Midbrain (tissue), 1 donor: ENCODE measurements around the gene EFL1.
"Not testable (repeated sequence)": the region's sequence is repeated elsewhere in the genome, so short reads cannot be mapped to it uniquely, and the experiment has no call there.

Source experiments
- DNase-seq: peaks from one replicate; lab custom pipeline; 2025; lab: John Stamatoyannopoulos, UW

The EFL1 gene

GRCh38 chr15:82197733-82198594, 64.6 kb downstream of the EFL1 start:
- DNase-seq: peak; percentile 85

GRCh38 chr15:82196353-82196752, 66.2 kb downstream of the EFL1 start:
- DNase-seq: no peak

GRCh38 chr15:82195818-82196217, 66.7 kb downstream of the EFL1 start:
- DNase-seq: not testable (repeated sequence)

GRCh38 chr15:82194488-82194887, 68.0 kb downstream of the EFL1 start:
- not testable (repeated sequence) for DNase-seq

GRCh38 chr15:82193435-82193834, 69.1 kb downstream of the EFL1 start:
- DNase-seq: not testable (repeated sequence)

GRCh38 chr15:82192394-82192793, 70.1 kb downstream of the EFL1 start:
- not testable (repeated sequence) for DNase-seq

- DNase-seq: no peak
Measured at GRCh38 chr15:82186719-82187406, 75.7 kb downstream of the EFL1 start.

GRCh38 chr15:82186161-82186560, 76.4 kb downstream of the EFL1 start:
- DNase-seq: no peak

GRCh38 chr15:82184776-82185175, 77.8 kb downstream of the EFL1 start:
- peak; percentile 20 for DNase-seq

GRCh38 chr15:82184355-82184754, 78.2 kb downstream of the EFL1 start:
- DNase-seq: no peak

- DNase-seq: peak; percentile 43
Measured at GRCh38 chr15:82183121-82184031, 79.2 kb downstream of the EFL1 start.

GRCh38 chr15:82181371-82181770, 81.2 kb downstream of the EFL1 start:
- DNase-seq: no peak

GRCh38 chr15:82178061-82178460, 84.5 kb downstream of the EFL1 start:
- DNase-seq: no peak

- DNase-seq: no peak
Measured at GRCh38 chr15:82177291-82178010, 85.1 kb downstream of the EFL1 start.

- DNase-seq: no peak
Measured at GRCh38 chr15:82176542-82176941, 86.0 kb downstream of the EFL1 start.

- DNase-seq: no peak
Measured at GRCh38 chr15:82174471-82175235, 87.9 kb downstream of the EFL1 start.

GRCh38 chr15:82173108-82173507, 89.4 kb downstream of the EFL1 start:
- no peak for DNase-seq

- DNase-seq: no peak
Measured at GRCh38 chr15:82172506-82172905, 90.0 kb downstream of the EFL1 start.

- DNase-seq: no peak
Measured at GRCh38 chr15:82168757-82169156, 93.8 kb downstream of the EFL1 start.

GRCh38 chr15:82168296-82168695, 94.2 kb downstream of the EFL1 start:
- no peak for DNase-seq

GRCh38 chr15:82165948-82166376, 96.6 kb downstream of the EFL1 start:
- DNase-seq: no peak
